B cell (primary cell): ENCODE results near the gene HSH2D. TPM values are rescaled to one million over a fixed set of nuclear protein-coding genes. Genes with fewer than 3 reads are reported as not detected.
A peak's percentile ranks its signal among the peaks of the same experiment; 100 is the strongest.

Experiments
- ATAC-seq: fragments of 200-7000 bp; cut with Tn5 transposase; one replicate; pipeline ENCODE4 v1.10.0; 2021; ENCODE audit warnings: low read depth, mild to moderate bottlenecking, moderate number of reproducible peaks, moderate library complexity
- CTCF ChIA-PET: fragments of 350-600 bp; sonication (Branson Sonifier 250); formaldehyde crosslinking; loops from one replicate; lab custom pipeline; 2021; ENCODE audit warnings: antibody characterized with exemption, inconsistent platforms; lab: Charles Lee
- POLR2A ChIA-PET: fragments of 350-600 bp; sonication (Branson Sonifier 250); formaldehyde crosslinking; loops from one replicate; lab custom pipeline; 2021; ENCODE audit warnings: antibody characterized with exemption; lab: Charles Lee
- DNase-seq: peaks from one replicate; pipeline ENCODE4 v3.0.0; 2013
- H2AFZ ChIP-seq: 2 replicates; pipeline ENCODE4 v1.6.1; 2012; ENCODE audit warnings: mild to moderate bottlenecking, low read depth, low read length; ENCODE audit not compliant: insufficient read depth, poor library complexity, severe bottlenecking
- H3K27ac ChIP-seq, 2 donors: 1 replicate in 1 of 2; 2 replicates in 1 of 2; pipeline ENCODE4 v1.5.1; 2012 to 2013; ENCODE audit warnings: low read length in 2 of 2, mild to moderate bottlenecking in 2 of 2, moderate library complexity in 1 of 2
- H3K27me3 ChIP-seq, 4 experiments: fragments of 200-600 bp in 1 of 4; sonication (generic) in 1 of 4; replicated peaks in 1 of 4; 1 replicate in 2 of 4; 2 replicates in 2 of 4; pipeline versions ENCODE4 v1.6.1 to v1.7.0; 2013 to 2016; ENCODE audit warnings: low read length in 3 of 4, mild to moderate bottlenecking in 2 of 4, mixed read lengths in 1 of 4, moderate library complexity in 1 of 4; ENCODE audit not compliant: insufficient read depth in 4 of 4, control insufficient read depth in 3 of 4; ENCODE audit errors: control extremely low read depth in 1 of 4
- H3K36me3 ChIP-seq, 2 experiments: replicated peaks in 1 of 2; 1 replicate in 1 of 2; 2 replicates in 1 of 2; pipeline versions ENCODE4 v1.6.1 to v1.7.1; 2013; ENCODE audit warnings: low read length in 1 of 2; ENCODE audit not compliant: insufficient read depth in 2 of 2, control insufficient read depth in 1 of 2; ENCODE audit errors: control extremely low read depth in 1 of 2, extremely low read depth in 1 of 2
- H3K4me1 ChIP-seq, 2 donors: fragments of 200-600 bp in 1 of 2; sonication (generic) in 1 of 2; 1 replicate in 1 of 2; 2 replicates in 1 of 2; pipeline versions ENCODE4 v1.5.1 to v1.6.1; 2013 to 2017; ENCODE audit warnings: low read length in 2 of 2; ENCODE audit not compliant: control insufficient read depth in 2 of 2, insufficient read depth in 2 of 2
- H3K4me2 ChIP-seq: replicated peaks from 2 replicates; pipeline ENCODE3; 2012; ENCODE audit warnings: mild to moderate bottlenecking, low read depth, low read length; ENCODE audit not compliant: poor library complexity, severe bottlenecking
- H3K4me3 ChIP-seq, 5 experiments: fragments of 200-600 bp in 1 of 5; sonication (generic) in 1 of 5; 1 replicate in 3 of 5; 2 replicates in 2 of 5; pipeline versions ENCODE4 v1.5.1 to v1.7.0; 2011 to 2016; ENCODE audit warnings: low read length in 4 of 5, mild to moderate bottlenecking in 4 of 5, low read depth in 2 of 5, control low read depth in 1 of 5, moderate library complexity in 1 of 5; ENCODE audit not compliant: insufficient read depth in 1 of 5; ENCODE audit errors: control extremely low read depth in 1 of 5, extremely low read depth in 1 of 5
- H3K79me2 ChIP-seq: fragments of 200-600 bp; sonication (generic); one replicate; pipeline ENCODE4 v1.6.0; 2016; ENCODE audit warnings: low read length; ENCODE audit not compliant: control insufficient read depth, insufficient read depth
- H3K9ac ChIP-seq: fragments of 200-600 bp; sonication (generic); 2 replicates; pipeline ENCODE4 v1.6.1; 2017; ENCODE audit warnings: mild to moderate bottlenecking, low read length, moderate library complexity
- H3K9me3 ChIP-seq, 3 donors: one replicate each; pipeline versions ENCODE4 v1.6.1 to v1.7.1; 2013; ENCODE audit warnings: low read length in 2 of 3; ENCODE audit not compliant: control insufficient read depth in 2 of 3, insufficient read depth in 1 of 3; ENCODE audit errors: control extremely low read depth in 1 of 3
- H4K20me1 ChIP-seq: 2 replicates; pipeline ENCODE4 v1.6.0; 2012; ENCODE audit warnings: mild to moderate bottlenecking, low read length; ENCODE audit not compliant: insufficient read depth, control insufficient read depth, poor library complexity, severe bottlenecking
- H3K27ac Mint-ChIP-seq: one replicate; pipeline ENCODE4 v1.8.0; 2021; ENCODE audit warnings: mixed read lengths
- H3K27me3 Mint-ChIP-seq: one replicate; pipeline ENCODE4 v1.8.0; 2021; ENCODE audit warnings: mixed read lengths
- H3K4me1 Mint-ChIP-seq: one replicate; pipeline ENCODE4 v1.8.0; 2021; ENCODE audit warnings: mixed read lengths
- H3K4me3 Mint-ChIP-seq: one replicate; pipeline ENCODE4 v1.8.0; 2021; ENCODE audit warnings: mixed read lengths
- H3K9me3 Mint-ChIP-seq: one replicate; pipeline ENCODE4 v1.8.0; 2022; ENCODE audit warnings: mixed read lengths; ENCODE audit not compliant: insufficient read depth
- EZH2 ChIP-seq: IDR thresholded peaks from 2 replicates; pipeline ENCODE4 v1.6.1; 2012; ENCODE audit warnings: borderline replicate concordance, low read depth, mild to moderate bottlenecking, moderate library complexity, low read length; ENCODE audit not compliant: insufficient read depth, poor library complexity, severe bottlenecking
- WGBS: methylation state at CpG from one replicate; pipeline ENCODE4 v1.1.5; 2013; ENCODE audit warnings: missing lambda C conversion rate; ENCODE audit not compliant: insufficient coverage; 5-methylcytosine and 5-hydroxymethylcytosine counted together
- intact Hi-C: fragments of 100-400 bp; cut with micrococcal nuclease; formaldehyde crosslinking; loops from one replicate; pipeline ENCODE4 v1.10.0; 2022
- polyA plus RNA-seq: library from polyadenylated mRNA; depleted of rRNA; stranded (reverse); fragments of >200 nt; gene quantifications from 2 replicates; pipeline ENCODE4 v1.2.3, GENCODE V29; 2012
- total RNA-seq, 2 donors: library from RNA; stranded (reverse); fragments of 120-200 nt in 1 of 2; gene quantifications; 1 replicate in 1 of 2; 2 replicates in 1 of 2; pipeline versions ENCODE4 v1.2.3 to v1.2.4, GENCODE V29; 2013 to 2022
- TF ChIP-seq, protein P1 (sequence below): fragments of 200-600 bp; IDR thresholded peaks from one replicate; pipeline ENCODE4 v1.8.0; 2022; ENCODE audit warnings: antibody characterized with exemption, mild to moderate bottlenecking

The HSH2D gene
- total and polyA plus RNA-seq, 2 donors (not counting 1 experiment from before 2014, with no cell fraction given) = 259 to 299 TPM

GRCh38 chr19:16148443-16149229 is 5.2 kb downstream of the HSH2D start:
- no peaks in the 10 kb centered on the region for H3K27me3 Mint-ChIP-seq
- no peak for ATAC-seq
- CTCF ChIA-PET = interaction anchor here (1.3 to 2.0 kb wide), 4 partner anchors 8 to 84 kb away, joined by 3 to 12 read pairs (median 7); no protein-coding TSS in a partner anchor
- H3K4me3 ChIP-seq = no peak overlapping the region
- no peaks in the 10 kb centered on the region for H3K9me3 Mint-ChIP-seq
- peaks cover 53% of the 10 kb centered on the region for H4K20me1 ChIP-seq
- peak overlapping the region; percentile 68 for H3K4me2 ChIP-seq
- peaks cover 56 to 90% of the 10 kb centered on the region in 2 donors for H3K4me1 ChIP-seq
- peak overlapping the region; percentile 84 for H3K27ac Mint-ChIP-seq
- peak overlapping the region; percentile 53 to 75 for H3K27ac ChIP-seq
- peak overlapping the region; percentile 73 for H3K4me3 Mint-ChIP-seq
- no peak for DNase-seq
- peaks cover 0 to 58% of the 10 kb centered on the region in 2 experiments for H3K36me3 ChIP-seq
- no peaks in the 10 kb centered on the region for H3K27me3 ChIP-seq
- H2AFZ ChIP-seq = no peak overlapping the region
- peaks cover 62% of the 10 kb centered on the region for H3K4me1 Mint-ChIP-seq
- intact Hi-C loops = no loop called here
- H3K9me3 ChIP-seq = peaks cover 0 to 7% (median 0%) of the 10 kb centered on the region in 3 donors
- peak overlapping the region; percentile 29 for H3K9ac ChIP-seq
- POLR2A ChIA-PET = interaction anchor here (1.1 to 1.7 kb wide), 3 partner anchors 7 to 11 kb away, joined by 4 to 12 read pairs (median 7); no protein-coding TSS in a partner anchor
- TF ChIP-seq EZH2 = no peak
- TF ChIP-seq, protein P1, sequence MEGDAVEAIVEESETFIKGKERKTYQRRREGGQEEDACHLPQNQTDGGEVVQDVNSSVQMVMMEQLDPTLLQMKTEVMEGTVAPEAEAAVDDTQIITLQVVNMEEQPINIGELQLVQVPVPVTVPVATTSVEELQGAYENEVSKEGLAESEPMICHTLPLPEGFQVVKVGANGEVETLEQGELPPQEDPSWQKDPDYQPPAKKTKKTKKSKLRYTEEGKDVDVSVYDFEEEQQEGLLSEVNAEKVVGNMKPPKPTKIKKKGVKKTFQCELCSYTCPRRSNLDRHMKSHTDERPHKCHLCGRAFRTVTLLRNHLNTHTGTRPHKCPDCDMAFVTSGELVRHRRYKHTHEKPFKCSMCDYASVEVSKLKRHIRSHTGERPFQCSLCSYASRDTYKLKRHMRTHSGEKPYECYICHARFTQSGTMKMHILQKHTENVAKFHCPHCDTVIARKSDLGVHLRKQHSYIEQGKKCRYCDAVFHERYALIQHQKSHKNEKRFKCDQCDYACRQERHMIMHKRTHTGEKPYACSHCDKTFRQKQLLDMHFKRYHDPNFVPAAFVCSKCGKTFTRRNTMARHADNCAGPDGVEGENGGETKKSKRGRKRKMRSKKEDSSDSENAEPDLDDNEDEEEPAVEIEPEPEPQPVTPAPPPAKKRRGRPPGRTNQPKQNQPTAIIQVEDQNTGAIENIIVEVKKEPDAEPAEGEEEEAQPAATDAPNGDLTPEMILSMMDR = no peak
- whole genome bisulfite sequencing = 42% methylated on average over 7 of the region's 8 CpGs
- peaks cover 85% of the 10 kb centered on the region for H3K79me2 ChIP-seq
